Stimulated activated CD4-positive, alpha-beta T cell treated with anti-CD3 and anti-CD28 coated beads, TNF-alpha, amount 100 ng/mL, for 24 hours (primary cell): ENCODE measurements around the gene NFYA.

ENCODE experiments used
- DNase-seq, 3 experiments: peaks; one replicate each; pipeline ENCODE4 v3.0.0-alpha.2; 2020; ENCODE audit warnings: low read depth in 3 of 3

NFYA gene

DNA sequence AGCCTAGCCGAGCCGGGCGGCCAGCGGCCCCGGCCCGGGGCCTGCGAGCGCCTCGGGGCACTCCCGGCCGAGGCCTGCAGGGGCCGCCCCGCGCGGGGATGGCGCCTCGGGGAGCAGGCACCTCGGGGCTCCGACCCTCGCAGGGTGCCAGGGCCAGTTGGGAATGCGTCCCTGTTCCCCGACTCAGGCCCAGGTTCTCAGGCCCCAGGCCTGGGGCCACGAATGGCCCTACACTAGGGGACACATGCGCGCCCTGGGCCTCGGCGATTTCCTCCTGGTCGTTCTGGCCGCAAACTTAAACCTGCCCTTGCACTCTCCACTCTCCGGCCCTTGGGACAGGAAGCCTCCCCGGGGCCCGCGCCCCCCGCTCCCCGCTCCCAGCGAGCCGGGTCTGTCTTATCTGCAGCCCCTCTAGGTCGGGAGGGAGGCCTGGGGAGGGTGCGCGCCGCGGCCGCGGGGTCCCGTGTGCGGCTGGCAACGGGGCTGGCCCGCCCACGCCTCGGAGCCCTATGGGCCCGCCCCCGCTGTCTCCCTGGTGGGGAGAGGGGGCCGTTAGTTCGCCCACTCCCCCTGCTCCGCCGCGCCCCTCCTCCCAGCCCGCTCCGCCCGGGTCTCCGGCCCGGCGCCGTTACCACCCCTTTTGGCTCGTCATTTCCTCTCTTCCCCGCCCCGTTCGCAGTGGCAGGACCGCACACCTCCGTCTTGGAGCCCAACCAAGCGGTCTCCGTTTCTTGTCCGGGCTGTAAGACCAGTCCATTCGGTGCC lies 611 bp downstream of the NFYA start:
- DNase-seq, result peak; percentile 58 to 82 (median 62)

DNA sequence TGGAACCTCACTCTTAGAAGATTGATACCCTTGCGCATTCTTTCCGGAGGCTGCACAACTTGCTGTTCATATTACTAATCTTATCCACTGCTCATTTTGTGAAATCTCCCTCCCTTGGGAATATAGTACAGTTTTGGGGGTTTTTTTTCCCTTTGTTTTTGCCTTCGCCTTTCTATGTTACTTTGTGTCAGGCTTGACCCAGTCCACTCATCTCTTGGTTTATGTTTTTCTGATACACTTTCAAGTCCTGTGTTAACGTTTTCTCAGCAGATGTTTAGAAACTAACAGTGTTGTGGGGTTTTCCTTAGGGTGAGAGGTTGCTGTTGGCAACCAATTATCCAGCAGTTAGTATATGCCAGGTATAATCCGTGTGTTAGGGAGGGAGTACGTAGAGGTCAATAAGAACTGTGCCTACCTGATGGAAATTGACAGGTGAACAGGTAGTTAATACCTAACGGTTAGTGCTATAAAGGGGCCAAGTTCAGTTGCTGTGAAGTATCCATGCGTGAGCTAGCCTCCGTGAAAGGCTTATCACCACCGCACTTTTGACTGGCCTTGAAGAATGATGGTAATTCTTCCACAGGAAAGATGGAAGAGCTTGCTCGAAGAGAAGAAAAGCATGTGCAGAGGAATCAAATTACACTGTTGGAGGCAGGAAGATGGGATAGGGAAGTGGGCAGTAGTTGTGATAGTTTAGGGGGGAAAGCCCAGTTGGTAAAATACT lies 1.4 kb downstream of the NFYA start:
- DNase-seq, result no peak

DNA sequence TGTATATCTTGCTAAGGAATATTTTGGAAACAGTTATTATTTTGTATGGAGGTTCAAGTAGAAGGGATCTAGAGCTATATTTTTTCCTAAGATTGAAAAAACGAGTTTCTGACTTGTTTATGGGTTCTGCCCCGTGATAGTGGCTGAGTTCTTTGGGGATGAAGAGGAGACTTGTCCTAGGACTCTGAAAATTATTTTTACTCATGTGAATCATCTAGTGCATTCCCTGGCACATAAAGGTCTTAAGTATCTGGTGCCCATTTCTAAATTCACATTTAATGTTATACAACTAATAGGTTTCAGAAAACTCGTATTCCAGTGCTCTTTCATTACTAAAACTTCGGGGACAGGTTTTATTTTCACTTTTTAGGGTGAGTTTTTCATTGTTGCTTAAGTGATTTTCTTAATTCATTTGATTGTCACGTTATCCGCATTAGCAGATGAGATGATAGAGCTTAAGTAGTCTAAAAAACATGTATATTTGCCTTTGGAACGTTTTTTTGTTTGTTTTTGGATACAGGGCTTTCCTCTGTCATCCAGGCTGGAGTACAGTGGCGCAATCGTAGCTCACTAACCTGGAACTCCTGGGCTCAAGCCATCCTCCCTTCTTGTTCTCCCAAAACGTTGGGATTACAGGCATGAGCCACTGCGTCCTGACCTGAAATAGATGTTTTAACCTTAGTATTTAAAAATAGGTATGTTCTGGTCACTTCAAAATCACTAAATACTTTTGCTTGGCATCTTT lies 2.1 kb downstream of the NFYA start:
- DNase-seq, result no peak

DNA sequence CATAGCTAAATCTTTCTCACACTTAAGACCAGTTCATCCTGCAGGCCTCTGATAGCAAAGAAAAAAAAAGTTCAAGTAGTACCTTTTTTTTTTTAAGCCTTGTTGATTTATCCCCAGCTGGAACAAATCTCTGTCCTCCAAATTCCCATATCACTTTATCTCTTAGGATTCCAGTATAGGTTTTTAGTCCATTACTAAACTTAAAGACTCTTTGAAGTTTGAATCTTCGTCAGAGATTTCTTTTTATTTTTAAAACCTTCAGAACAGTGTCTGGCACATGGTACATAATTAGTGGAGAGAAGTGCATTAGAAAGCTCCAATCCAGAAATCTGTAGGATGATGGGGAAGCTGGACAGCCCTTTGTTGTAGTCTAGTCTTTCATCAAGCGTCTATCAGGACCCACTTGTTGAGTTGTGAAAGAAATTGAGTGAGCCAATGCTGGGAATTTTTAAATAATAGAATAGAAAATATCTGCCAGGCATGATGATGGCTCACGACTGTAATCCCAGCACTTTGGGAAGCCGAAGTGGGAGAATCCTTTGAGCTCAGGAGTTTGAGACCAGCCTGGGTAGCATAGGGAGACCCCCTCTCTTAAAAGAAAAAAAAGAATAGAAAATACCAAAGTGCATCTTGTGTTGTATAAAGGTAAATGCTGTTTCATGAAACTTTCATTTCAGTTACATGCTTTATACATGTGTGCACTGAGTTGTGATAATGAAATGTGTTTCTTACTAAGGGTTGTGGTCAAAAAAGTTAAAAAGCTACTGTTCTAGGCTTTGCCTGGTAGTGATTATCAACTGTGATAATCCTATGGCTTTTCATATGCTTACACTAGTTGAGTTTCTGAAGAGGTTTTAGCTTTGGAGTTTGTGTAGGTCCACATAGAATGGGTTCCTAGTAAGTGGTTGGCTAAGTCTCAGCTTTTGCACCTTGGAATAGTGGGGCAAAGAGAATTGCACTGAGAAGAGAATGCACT lies 3.2 kb downstream of the NFYA start:
- DNase-seq, result no peak

DNA sequence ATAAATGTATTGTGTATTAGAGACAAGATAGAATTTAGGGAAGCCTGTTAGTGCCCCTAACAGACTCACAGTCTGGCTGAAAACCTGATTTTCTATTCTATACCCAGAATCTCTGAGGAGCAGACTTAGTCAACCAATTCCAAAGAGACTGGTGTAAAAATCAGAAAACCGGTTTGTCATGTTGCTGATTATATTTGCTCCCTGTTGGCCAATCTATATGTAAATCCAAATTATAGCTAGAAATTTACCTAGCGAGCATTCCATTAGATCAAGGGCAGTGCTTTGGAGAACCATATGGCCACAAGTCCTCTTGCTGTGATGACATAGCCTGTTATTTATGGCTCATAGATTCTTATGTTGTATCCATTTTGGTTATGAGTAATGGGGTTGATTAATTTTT lies 4.8 kb downstream of the NFYA start:
- no peak for DNase-seq

DNA sequence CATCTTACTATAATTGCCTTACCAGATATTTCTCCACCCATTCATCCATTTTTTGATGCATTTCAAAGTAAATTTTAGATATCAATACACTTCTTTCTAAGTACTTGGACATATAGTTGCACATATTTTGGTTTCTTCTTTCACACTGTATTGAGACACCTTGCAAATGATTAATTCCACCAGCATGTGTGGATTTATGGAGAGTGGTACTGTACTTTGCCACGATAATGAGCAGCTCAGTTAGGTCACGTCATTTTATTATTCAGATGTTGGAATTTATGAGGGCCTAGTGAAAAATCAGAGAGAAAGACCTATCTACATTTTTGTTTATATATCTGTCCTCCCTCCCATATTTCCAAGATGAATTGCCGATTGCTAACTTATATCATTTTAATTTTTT lies 5.3 kb downstream of the NFYA start:
- no peak for DNase-seq

DNA sequence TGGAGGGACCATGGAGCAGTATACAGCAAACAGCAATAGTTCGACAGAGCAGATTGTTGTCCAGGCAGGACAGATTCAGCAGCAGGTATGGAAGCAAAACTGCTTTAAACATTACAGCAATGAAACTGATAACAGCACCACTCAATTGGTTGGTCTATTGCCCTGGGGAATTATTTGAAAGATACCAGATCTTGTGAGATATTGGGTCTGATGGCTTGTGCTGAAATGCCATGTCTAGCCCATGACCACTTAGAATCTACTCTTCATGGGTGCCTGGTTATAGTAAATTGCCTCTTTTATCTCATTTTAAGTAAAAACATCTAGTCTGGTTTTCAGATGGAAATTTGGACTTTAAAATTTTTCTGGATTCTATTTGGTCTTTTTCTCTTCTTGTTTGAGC lies 6.3 kb downstream of the NFYA start:
- no peak for DNase-seq

DNA sequence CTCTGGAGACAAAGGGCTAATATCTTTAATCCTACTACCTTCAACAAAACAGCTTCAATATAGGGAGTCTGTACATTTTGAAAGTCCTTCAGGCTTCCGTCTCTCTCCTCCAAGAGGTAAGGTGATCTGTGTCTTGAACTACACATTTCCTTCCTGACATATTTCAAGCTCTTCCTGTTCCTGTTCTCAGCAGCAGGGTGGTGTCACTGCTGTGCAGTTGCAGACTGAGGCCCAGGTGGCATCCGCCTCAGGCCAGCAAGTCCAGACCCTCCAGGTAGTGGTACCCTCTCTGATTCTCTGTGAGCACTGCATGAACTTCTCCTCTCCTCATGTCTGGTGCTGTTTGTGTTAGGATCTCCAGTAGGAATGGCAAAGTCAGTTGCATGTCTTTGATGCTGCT lies 7.8 kb downstream of the NFYA start:
- no peak for DNase-seq

DNA sequence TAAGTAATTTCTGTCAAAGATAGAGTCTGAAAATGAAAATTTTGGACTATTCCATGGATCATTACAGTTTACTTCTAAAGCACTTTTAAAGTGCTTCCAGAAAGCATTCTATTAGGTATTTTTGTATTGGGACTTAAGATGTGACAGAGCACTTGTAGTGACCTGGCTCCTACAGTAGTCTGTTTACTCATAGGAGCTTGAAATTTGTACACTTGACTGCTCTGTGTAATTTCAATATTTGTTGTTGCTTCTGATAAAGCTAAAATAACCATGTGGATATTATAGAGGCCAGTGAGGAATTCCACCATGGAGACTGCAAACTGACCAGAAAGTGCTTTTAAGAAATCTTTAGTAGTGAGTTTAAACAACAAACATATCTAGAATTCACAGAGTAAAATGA lies 10.3 kb downstream of the NFYA start:
- DNase-seq, result no peak

DNA sequence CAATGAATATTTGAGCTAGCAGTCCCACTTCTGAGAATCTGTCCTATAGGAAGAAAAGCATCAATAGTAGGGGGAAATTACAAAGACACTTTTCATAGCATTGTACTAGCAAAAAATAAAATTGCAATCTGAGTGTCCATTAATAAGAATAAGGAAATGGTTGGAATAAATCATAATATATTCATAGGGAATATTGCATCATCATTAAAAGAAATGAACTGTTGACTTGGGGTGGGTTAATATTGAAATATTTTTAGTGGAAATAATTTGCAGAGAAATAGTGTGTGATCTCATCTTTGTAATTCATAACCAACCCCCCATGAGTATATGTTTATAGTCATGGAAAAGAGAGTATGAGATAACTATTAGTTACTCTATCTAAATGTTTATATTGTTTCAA lies 12.4 kb downstream of the NFYA start:
- DNase-seq, result no peak

DNA sequence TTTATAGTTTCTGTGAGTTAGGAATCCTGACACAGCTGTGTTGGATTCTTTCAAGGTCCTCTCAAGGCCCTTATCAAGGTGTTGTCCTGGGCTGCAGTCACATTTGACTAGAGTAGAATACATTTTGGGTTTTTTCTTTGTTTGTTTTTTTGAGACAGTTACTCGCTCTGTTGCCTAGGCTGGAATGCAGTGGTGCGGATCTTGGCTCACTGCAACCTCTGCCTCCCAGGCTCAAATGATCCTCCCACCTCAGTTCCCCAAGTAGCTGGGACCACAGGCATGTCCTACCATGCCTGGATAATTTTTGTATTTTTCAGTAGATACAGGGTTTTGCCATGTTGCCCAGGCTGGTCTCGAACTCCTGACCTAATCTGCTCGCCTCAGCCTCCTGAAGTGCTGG lies 15.7 kb downstream of the NFYA start:
- no peak for DNase-seq

DNA sequence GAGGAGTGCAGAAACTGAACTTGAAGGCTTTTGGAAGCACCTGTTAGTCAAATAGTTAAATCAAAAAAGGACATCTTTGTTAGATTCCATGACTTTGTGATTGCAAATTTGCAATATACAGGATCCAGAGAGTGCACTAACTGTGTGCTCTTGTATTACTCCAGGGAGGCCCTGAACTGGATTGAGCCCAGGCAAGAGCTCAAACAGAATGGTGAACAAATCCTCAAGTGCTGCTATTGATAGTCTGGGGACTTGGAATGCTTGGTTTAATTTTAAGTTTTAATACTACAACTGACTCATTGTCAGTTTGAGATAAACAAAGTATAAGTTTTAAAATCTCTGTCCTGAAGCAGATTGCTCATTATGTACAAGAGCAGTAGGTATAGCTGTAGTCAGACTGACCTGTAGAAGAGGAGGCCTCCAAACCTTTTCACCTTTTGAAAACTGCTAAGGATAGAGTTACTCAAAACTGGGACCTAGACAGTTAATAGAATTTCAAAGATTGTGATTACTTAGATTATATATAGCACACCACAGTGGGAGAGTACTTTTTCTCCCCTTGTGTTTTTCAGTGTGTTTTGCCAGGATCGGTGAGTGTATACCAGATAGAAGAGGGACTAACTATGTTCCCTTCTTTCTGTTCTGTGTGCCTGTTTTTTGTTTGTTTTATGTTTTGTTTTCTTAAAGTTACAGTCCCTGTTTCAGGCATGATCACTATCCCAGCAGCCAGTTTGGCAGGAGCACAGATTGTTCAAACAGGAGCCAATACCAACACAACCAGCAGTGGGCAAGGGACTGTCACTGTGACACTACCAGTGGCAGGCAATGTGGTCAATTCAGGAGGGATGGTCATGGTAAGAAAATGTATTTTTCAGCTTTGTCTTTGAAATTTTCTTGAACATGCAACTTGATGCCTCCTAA lies 18.3 kb downstream of the NFYA start:
- DNase-seq, result no peak

DNA sequence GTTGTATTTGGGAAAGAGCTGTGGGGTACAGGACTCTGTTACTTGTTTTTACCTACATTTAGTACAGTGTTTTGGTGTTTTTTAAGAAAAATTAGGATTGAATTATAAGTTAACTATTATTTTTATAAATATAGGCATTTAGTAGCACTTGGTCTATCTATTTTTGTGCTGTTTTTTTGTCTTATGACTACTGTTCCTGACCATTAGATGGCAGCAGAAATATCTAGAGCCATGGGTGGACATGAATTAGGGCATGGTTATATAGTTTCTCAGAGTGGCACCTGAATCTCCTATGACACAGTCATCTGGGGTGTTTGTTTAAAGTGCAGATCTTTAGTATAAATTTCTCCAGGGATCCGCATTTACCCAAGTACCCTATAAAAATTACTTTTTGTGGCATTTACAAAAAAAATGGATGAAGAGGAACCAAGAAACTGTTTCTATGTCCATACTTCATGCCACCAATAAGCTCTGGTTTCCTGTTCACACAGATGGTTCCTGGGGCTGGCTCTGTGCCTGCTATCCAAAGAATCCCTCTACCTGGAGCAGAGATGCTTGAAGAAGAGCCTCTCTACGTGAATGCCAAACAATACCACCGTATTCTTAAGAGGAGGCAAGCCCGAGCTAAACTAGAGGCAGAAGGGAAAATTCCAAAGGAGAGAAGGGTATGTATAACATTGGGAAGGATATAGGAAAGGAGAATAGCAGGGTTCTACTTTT lies 19.8 kb downstream of the NFYA start:
- DNase-seq, result no peak

DNA sequence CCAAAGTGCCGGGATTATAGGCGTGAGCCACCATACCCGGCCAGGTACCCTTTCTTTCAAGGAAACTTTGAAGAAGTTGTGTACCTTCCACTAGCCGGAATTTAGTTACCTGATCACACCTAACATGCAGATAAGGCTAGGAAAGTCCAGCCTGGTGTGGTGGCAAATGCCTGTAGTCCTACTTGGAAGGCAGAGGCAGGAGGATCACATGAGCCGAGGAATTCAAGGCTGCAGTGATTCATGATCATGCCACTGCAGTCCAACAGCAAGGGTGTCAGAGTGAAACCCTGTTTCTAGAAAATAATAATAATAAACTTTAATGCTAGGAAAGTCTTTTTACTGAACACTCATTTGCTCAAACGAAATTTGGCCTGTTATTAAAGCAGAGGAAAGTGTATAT lies 21.0 kb downstream of the NFYA start:
- no peak for DNase-seq

DNA sequence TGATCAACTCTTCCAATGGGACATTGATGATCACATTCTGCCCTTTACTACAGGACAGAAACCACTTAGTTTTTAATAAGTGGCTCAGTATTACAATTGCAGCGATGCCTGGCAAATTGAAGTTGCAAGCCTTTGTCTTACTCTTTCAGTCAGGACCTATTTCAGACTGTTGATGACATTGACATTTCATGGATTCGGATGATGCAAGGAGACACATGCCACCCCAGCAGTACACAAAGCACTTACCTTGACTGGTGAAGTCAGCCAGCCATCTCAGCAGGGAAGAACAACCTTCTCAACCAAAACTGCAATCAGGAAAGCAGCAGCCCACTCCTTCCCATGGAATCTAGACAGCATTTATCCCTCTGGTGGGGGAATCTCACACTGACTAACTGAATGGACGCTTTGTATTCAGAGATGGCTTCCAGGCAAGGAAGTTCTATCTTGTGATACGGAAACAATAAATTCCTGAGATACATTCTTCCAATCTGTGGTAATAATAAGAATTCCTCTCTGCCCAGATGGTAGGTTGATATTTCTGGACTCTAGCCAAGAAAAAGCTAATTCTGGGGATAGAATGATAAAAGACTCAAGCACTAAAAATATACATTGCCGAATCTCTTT lies 24.8 kb downstream of the NFYA start:
- DNase-seq, result no peak

DNA sequence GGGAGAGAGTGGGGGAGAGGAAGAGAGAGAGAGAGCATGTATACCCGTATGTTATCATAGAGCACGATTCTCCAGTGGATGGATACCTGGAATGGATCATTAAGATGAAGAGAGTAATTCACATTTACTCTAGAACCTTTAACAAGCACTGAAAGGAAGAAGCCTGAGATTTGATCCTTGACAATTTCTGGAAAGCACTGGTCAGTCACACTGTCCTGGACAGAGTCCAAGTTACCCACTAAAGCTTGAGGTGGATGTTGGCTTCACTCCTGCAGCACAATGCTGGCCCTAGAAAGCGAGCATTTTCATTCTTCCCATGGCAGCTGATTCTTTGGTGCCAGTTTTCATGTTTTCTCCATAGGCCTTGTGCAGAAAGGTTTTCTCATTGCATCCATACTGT lies 25.6 kb downstream of the NFYA start:
- DNase-seq, result no peak

DNA sequence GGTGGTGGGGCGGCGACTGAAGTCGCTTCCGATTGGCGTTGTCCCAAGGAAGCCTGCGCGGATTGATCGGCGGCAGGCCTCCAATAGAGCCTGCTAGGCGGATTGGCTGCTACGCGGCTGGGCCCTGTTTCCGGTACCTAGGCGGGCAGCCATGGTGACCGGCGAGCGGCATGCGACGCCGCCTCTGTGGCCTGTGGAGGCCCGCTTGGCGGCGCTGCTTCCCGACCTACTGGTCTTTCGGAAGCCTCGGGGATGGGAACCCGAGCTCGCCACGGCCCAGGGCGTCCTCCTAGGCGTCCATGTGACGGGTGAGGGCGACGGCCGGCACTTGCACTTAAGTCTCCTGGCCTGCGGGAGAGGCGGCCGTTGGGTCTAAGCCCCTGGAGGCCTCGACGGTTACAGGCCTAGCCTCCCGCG lies 28.1 kb downstream of the NFYA start:
- DNase-seq, result no peak

DNA sequence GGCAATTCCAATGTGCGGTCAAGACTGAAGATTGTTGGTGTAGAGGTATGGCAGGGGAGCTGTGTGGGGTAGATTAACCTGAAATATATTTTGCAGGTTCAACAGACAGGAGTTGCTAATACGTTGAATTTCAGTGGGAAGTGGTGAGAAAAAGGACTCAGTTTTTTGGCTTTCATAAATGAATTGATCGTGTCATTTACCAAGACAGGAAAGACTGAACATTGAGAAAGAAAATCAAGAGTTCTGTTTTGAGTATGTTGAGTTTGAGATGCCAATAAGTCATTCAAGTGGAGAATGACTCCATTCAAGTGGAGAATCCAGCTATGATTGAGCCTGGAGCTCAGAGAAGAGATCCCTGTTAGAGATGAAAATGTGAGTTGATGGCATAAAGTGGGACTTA lies 31.1 kb downstream of the NFYA start:
- DNase-seq, result no peak

DNA sequence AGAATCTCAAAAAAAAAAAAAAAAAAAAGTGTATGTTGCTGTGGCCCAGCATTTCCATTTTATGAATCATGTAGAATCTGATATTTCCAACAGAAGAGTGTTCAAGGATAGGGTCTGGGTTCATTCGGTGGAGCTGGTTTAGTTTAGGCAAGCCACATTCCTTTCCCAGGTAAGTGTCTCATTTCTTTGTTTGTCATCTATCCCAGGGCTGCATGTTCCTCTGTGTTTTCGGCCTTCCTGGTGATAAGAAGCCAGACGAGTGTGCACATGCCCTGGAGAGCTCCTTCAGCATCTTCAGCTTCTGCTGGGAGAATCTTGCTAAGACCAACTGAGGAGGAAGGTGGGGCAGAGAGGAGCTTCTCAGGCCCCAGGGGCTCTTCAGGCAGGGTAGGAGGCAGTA lies 38.2 kb downstream of the NFYA start:
- DNase-seq, result no peak
